IMR-90 (cell line): ENCODE results near the gene RIMS1. TPM values are rescaled to one million over a fixed set of nuclear protein-coding genes. Genes with fewer than 3 reads are reported as not detected.

Source experiments
- ATAC-seq: fragments of 200-7000 bp; cut with Tn5 transposase; 2 replicates; pipeline ENCODE4 v1.9.1; 2020; ENCODE audit warnings: low read depth, mild to moderate bottlenecking, moderate library complexity
- BruUV-seq: library from RNA; stranded (reverse); fragments of 400-500 nt; replicated peaks from 2 replicates; lab custom pipeline; 2021; lab: Mats Ljungman, UMichigan
- CTCF ChIA-PET: fragments of 300-600 bp; formaldehyde crosslinking; extraction: SDS; loops from one replicate; lab custom pipeline; 2021; ENCODE audit warnings: antibody characterized with exemption; lab: Yijun Ruan, JAX
- POLR2A ChIA-PET: fragments of 300-600 bp; sonication (Branson Sonifier 250); formaldehyde crosslinking; loops from one replicate; lab custom pipeline; 2022; ENCODE audit warnings: antibody characterized with exemption; ENCODE audit not compliant: unreplicated experiment; lab: Charles Lee
- DNase-seq: peaks from one replicate; pipeline ENCODE4 v3.0.0; 2013
- H2AFZ ChIP-seq: replicated peaks from 2 replicates; pipeline ENCODE3; 2013; ENCODE audit warnings: low read length, mild to moderate bottlenecking; ENCODE audit not compliant: poor library complexity
- H2AK5ac ChIP-seq: 2 replicates; pipeline ENCODE4 v1.6.1; 2013; ENCODE audit warnings: low read depth, low read length, inconsistent platforms
- H2AK9ac ChIP-seq: replicated peaks from 2 replicates; pipeline ENCODE3; 2013; ENCODE audit warnings: mild to moderate bottlenecking, low read depth, low read length, moderate library complexity; ENCODE audit not compliant: poor library complexity
- H2BK120ac ChIP-seq: 2 replicates; pipeline ENCODE4 v1.6.1; 2013; ENCODE audit warnings: low read depth, low read length, inconsistent platforms
- H2BK15ac ChIP-seq: 3 replicates; pipeline ENCODE4 v1.6.1; 2013; ENCODE audit warnings: low read depth, low read length, inconsistent platforms
- H2BK20ac ChIP-seq: 2 replicates; pipeline ENCODE4 v1.6.1; 2013; ENCODE audit warnings: low read depth, mild to moderate bottlenecking, inconsistent platforms, low read length, moderate library complexity
- H2BK5ac ChIP-seq: 2 replicates; pipeline ENCODE4 v1.6.1; 2013; ENCODE audit warnings: mild to moderate bottlenecking, low read depth, low read length, inconsistent platforms; ENCODE audit not compliant: poor library complexity, severe bottlenecking
- H3K14ac ChIP-seq: replicated peaks from 2 replicates; pipeline ENCODE4 v1.6.1; 2013; ENCODE audit warnings: low read depth, low read length, inconsistent platforms
- H3K18ac ChIP-seq: 2 replicates; pipeline ENCODE4 v1.6.1; 2013; ENCODE audit warnings: low read depth, low read length, control low read depth
- H3K23ac ChIP-seq: 2 replicates; pipeline ENCODE4 v1.6.1; 2013; ENCODE audit warnings: low read depth, low read length, inconsistent platforms
- H3K27ac ChIP-seq: 2 replicates; pipeline ENCODE4 v1.5.1; 2013; ENCODE audit warnings: mild to moderate bottlenecking, control low read depth, low read length; ENCODE audit not compliant: insufficient read depth
- H3K27me3 ChIP-seq: 2 replicates; pipeline ENCODE4 v1.6.1; 2013; ENCODE audit warnings: low read length; ENCODE audit not compliant: control insufficient read depth, insufficient read depth
- H3K36me3 ChIP-seq: 2 replicates; pipeline ENCODE4 v1.6.1; 2013; ENCODE audit warnings: low read length, mixed read lengths; ENCODE audit not compliant: control insufficient read depth, insufficient read depth
- H3K4ac ChIP-seq: 2 replicates; pipeline ENCODE4 v1.6.1; 2013; ENCODE audit warnings: low read depth, low read length, inconsistent platforms
- H3K4me1 ChIP-seq: 2 replicates; pipeline ENCODE4 v1.6.1; 2013; ENCODE audit warnings: low read length, mixed read lengths; ENCODE audit not compliant: control insufficient read depth, insufficient read depth
- H3K4me2 ChIP-seq: 2 replicates; pipeline ENCODE4 v1.6.1; 2013; ENCODE audit warnings: low read depth, mild to moderate bottlenecking, control low read depth, low read length, moderate library complexity
- H3K4me3 ChIP-seq: 2 replicates; pipeline ENCODE4 v1.5.1; 2013; ENCODE audit warnings: low read depth, mild to moderate bottlenecking, control low read depth, low read length, moderate library complexity; ENCODE audit not compliant: insufficient read depth
- H3K56ac ChIP-seq: 2 replicates; pipeline ENCODE4 v1.6.1; 2013; ENCODE audit warnings: low read length, inconsistent platforms; ENCODE audit not compliant: insufficient read depth; ENCODE audit errors: extremely low read depth
- H3K79me1 ChIP-seq, 2 experiments: 2 replicates each; pipeline ENCODE4 v1.6.1; 2013; ENCODE audit warnings: low read length in 2 of 2, inconsistent platforms in 1 of 2, low read depth in 1 of 2
- H3K9ac ChIP-seq: 2 replicates; pipeline ENCODE4 v1.6.1; 2013; ENCODE audit warnings: low read depth, low read length, control low read depth
- H3K9me1 ChIP-seq: 2 replicates; pipeline ENCODE4 v1.6.1; 2013; ENCODE audit warnings: low read length, inconsistent platforms; ENCODE audit not compliant: insufficient read depth
- H3K9me3 ChIP-seq: 2 replicates; pipeline ENCODE4 v1.6.1; 2013; ENCODE audit warnings: low read length; ENCODE audit not compliant: control insufficient read depth, insufficient read depth
- H4K20me1 ChIP-seq: 2 replicates; pipeline ENCODE4 v1.6.1; 2013; ENCODE audit warnings: low read length, inconsistent platforms; ENCODE audit not compliant: insufficient read depth
- H4K5ac ChIP-seq: 2 replicates; pipeline ENCODE4 v1.6.1; 2013; ENCODE audit warnings: mild to moderate bottlenecking, low read depth, low read length, control low read depth
- H4K8ac ChIP-seq, 2 experiments: 2 replicates each; pipeline ENCODE4 v1.6.1; 2013; ENCODE audit warnings: low read depth in 2 of 2, low read length in 2 of 2, control low read depth in 1 of 2, inconsistent platforms in 1 of 2
- H4K91ac ChIP-seq: 2 replicates; pipeline ENCODE4 v1.6.1; 2013; ENCODE audit warnings: low read depth, low read length, inconsistent platforms; ENCODE audit not compliant: insufficient read depth
- CHD1 ChIP-seq: IDR thresholded peaks from 2 replicates; pipeline ENCODE4 v1.6.1; 2012; ENCODE audit warnings: low read depth, low read length, improper control_type of control experiment
- MAFK ChIP-seq: IDR thresholded peaks from 2 replicates; pipeline ENCODE4 v1.6.1; 2012; ENCODE audit warnings: low read depth, low read length, improper control_type of control experiment
- MAZ ChIP-seq: IDR thresholded peaks from 2 replicates; pipeline ENCODE4 v1.6.1; 2012; ENCODE audit warnings: low read depth, mild to moderate bottlenecking, low read length, improper control_type of control experiment, moderate library complexity, borderline replicate concordance
- NFE2L2 ChIP-seq: fragments of 150-350 bp; IDR thresholded peaks from 2 replicates; pipeline ENCODE4 v1.6.1; 2016; ENCODE audit warnings: low read depth, mild to moderate bottlenecking, low read length
- POLR2A ChIP-seq: IDR thresholded peaks from 2 replicates; pipeline ENCODE4 v1.6.1; 2012; ENCODE audit warnings: mild to moderate bottlenecking, low read depth, low read length
- RAD21 ChIP-seq: IDR thresholded peaks from 2 replicates; pipeline ENCODE4 v1.6.1; 2012; ENCODE audit warnings: low read length, improper control_type of control experiment
- RCOR1 ChIP-seq: IDR thresholded peaks from 2 replicates; pipeline ENCODE4 v1.6.1; 2012; ENCODE audit warnings: mild to moderate bottlenecking, low read length, improper control_type of control experiment; ENCODE audit not compliant: insufficient replicate concordance
- SMC3 ChIP-seq: fragments of 150-350 bp; IDR thresholded peaks from 2 replicates; pipeline ENCODE4 v1.6.1; 2016; ENCODE audit warnings: low read depth, mild to moderate bottlenecking, antibody characterized with exemption, low read length, moderate library complexity
- WGBS, 2 experiments: methylation state at CpG; one replicate each; pipeline versions ENCODE4 v1.1.5 to v1.1.7; 2013; ENCODE audit warnings: missing lambda C conversion rate in 2 of 2; ENCODE audit not compliant: insufficient read length in 1 of 2; ENCODE audit errors: extremely low coverage in 2 of 2; 5-methylcytosine and 5-hydroxymethylcytosine counted together
- dilution Hi-C: fragments of 300-500 bp; cut with HindIII; formaldehyde crosslinking; loops from one replicate; pipeline ENCODE4 v1.14.3; 2018; ENCODE audit warnings: low sequenced_read_pairs; ENCODE audit not compliant: unreplicated experiment
- in situ Hi-C: fragments of 300-500 bp; cut with MboI; formaldehyde crosslinking; loops from 3 replicates; pipeline ENCODE4 v1.14.3; 2019; ENCODE audit warnings: low sequenced_read_pairs, inconsistent platforms, mixed read lengths
- intact Hi-C: fragments of 100-400 bp; cut with micrococcal nuclease; formaldehyde crosslinking; loops from 2 replicates; pipeline ENCODE4 v1.10.0; 2022
- polyA plus RNA-seq, 3 experiments: library from polyadenylated mRNA; depleted of rRNA; stranded (reverse); fragments of >200 nt; gene quantifications; 2 replicates each; pipeline ENCODE4 v1.2.3, GENCODE V29; 2012; ENCODE audit warnings: low replicate concordance in 1 of 3
- total RNA-seq: library from RNA; depleted of rRNA; stranded (reverse); fragments of >200 nt; gene quantifications from 2 replicates; pipeline ENCODE4 v1.2.3, GENCODE V29; 2012
- TF ChIP-seq, protein P1 (sequence below): conservative IDR thresholded peaks from 2 replicates; pipeline ENCODE4 v1.5.1; 2012; ENCODE audit warnings: mild to moderate bottlenecking, low read depth, low read length, improper control_type of control experiment

The RIMS1 gene
- total and polyA plus RNA-seq, 2 of the 4 experiments (the other 2 are of a cell fraction), result 0.44 to 3.8 TPM

DNA sequence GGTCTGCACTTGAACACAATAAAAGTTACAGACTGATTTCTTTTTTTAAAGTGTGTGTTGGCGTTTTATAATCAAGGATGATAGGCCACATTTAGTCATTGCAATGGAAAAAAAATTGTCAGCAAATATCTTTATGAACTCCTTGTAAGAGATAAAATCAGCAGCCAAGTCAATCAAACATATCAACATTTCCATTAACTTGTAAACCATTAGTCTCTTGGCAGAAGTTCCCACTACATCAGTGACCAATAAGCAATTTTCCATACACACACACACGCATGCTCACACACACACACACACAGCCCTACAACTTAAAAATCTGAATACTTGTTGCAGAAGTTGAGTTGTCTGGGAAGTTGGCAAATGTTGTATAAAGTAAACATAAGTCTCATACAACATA, 419.6 kb downstream of the RIMS1 start:
- no peak overlapping the region for H2AK5ac ChIP-seq
- no peaks in the 10 kb centered on the region for H3K79me1 ChIP-seq
- no peak overlapping the region for H3K9ac ChIP-seq
- no peak overlapping the region for H4K8ac ChIP-seq
- intact Hi-C loops (no loop called here), in situ Hi-C loops (no loop called here), dilution Hi-C loops (no loop called here)
- no peaks in the 10 kb centered on the region for H3K4me1 ChIP-seq
- no peak overlapping the region for H3K18ac ChIP-seq
- no peak overlapping the region for H2AFZ ChIP-seq
- no peak overlapping the region for H2BK15ac ChIP-seq
- no CpG with 5 or more reads among the region's 2 CpGs for WGBS, 2 experiments
- H3K9me1 ChIP-seq, result no peaks in the 10 kb centered on the region
- H3K4ac ChIP-seq, result no peak overlapping the region
- ATAC-seq (no peak), DNase-seq (no peak)
- no peak for TF ChIP-seq POLR2A
- no peak for TF ChIP-seq RCOR1
- TF ChIP-seq, protein P1, sequence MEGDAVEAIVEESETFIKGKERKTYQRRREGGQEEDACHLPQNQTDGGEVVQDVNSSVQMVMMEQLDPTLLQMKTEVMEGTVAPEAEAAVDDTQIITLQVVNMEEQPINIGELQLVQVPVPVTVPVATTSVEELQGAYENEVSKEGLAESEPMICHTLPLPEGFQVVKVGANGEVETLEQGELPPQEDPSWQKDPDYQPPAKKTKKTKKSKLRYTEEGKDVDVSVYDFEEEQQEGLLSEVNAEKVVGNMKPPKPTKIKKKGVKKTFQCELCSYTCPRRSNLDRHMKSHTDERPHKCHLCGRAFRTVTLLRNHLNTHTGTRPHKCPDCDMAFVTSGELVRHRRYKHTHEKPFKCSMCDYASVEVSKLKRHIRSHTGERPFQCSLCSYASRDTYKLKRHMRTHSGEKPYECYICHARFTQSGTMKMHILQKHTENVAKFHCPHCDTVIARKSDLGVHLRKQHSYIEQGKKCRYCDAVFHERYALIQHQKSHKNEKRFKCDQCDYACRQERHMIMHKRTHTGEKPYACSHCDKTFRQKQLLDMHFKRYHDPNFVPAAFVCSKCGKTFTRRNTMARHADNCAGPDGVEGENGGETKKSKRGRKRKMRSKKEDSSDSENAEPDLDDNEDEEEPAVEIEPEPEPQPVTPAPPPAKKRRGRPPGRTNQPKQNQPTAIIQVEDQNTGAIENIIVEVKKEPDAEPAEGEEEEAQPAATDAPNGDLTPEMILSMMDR, result no peak
- TF ChIP-seq MAFK, result no peak
- TF ChIP-seq CHD1, result no peak
- no peak for TF ChIP-seq NFE2L2
- no peak for TF ChIP-seq RAD21
- no peak for TF ChIP-seq SMC3
- TF ChIP-seq MAZ, result no peak
- H3K36me3 ChIP-seq, result no peaks in the 10 kb centered on the region
- no peak overlapping the region for H3K14ac ChIP-seq
- no peak overlapping the region for H2BK120ac ChIP-seq
- no peaks in the 10 kb centered on the region for H4K20me1 ChIP-seq
- H4K91ac ChIP-seq, result no peak overlapping the region
- no peak overlapping the region for H2BK5ac ChIP-seq
- no peaks in the 10 kb centered on the region for H3K27me3 ChIP-seq
- no peak overlapping the region for H3K56ac ChIP-seq
- BruUV-seq, result no TSS peak
- no peak overlapping the region for H4K5ac ChIP-seq
- no peak overlapping the region for H2BK20ac ChIP-seq
- no peaks in the 10 kb centered on the region for H3K9me3 ChIP-seq
- H3K4me2 ChIP-seq, result no peak overlapping the region
- H3K4me3 ChIP-seq, result no peak overlapping the region
- ChIA-PET CTCF (no interaction called here), POLR2A (no interaction called here)
- no peak overlapping the region for H3K27ac ChIP-seq
- H2AK9ac ChIP-seq, result no peak overlapping the region
- no peak overlapping the region for H3K23ac ChIP-seq
